CD1c-positive myeloid dendritic cell (primary cell): ENCODE measurements around the gene DSG2.
"Not testable (repeated sequence)": the region's sequence is repeated elsewhere in the genome, so short reads cannot be mapped to it uniquely, and the experiment has no call there.

Experiments used
- DNase-seq: peaks from one replicate; pipeline ENCODE4 v3.0.0-alpha.2; 2016; ENCODE audit errors: extremely low spot score

Gene DSG2

GRCh38 chr18:31497836-31498573 lies at the start of gene DSG2:
DSG2 (plus strand) TSS chr18:31498177; CDS start chr18:31498252, 75 bp downstream.
- DNase-seq = no peak

- no peak for DNase-seq
Measured at GRCh38 chr18:31450409-31450808, 47.6 kb upstream of the DSG2 start.

GRCh38 chr18:31451625-31452024 lies 46.4 kb upstream of the DSG2 start:
- no peak for DNase-seq

GRCh38 chr18:31454066-31454708 lies 43.8 kb upstream of the DSG2 start:
- DNase-seq = no peak

GRCh38 chr18:31469629-31470028 lies 28.3 kb upstream of the DSG2 start:
- DNase-seq = no peak

- no peak for DNase-seq
Measured at GRCh38 chr18:31478688-31479087, 19.3 kb upstream of the DSG2 start.

- DNase-seq = no peak
Measured at GRCh38 chr18:31482051-31482450, 15.9 kb upstream of the DSG2 start.

- DNase-seq = no peak
Measured at GRCh38 chr18:31483396-31483795, 14.6 kb upstream of the DSG2 start.

- no peak for DNase-seq
Measured at GRCh38 chr18:31484461-31484860, 13.5 kb upstream of the DSG2 start.

GRCh38 chr18:31486165-31486564 lies 11.8 kb upstream of the DSG2 start:
- no peak for DNase-seq

GRCh38 chr18:31487246-31488015 lies 10.5 kb upstream of the DSG2 start:
- no peak for DNase-seq

- DNase-seq = no peak
Measured at GRCh38 chr18:31489311-31489710, 8.7 kb upstream of the DSG2 start.

- no peak for DNase-seq
Measured at GRCh38 chr18:31490387-31490786, 7.6 kb upstream of the DSG2 start.

GRCh38 chr18:31490833-31491232 lies 7.1 kb upstream of the DSG2 start:
- DNase-seq = no peak

- DNase-seq = no peak
Measured at GRCh38 chr18:31491586-31491985, 6.4 kb upstream of the DSG2 start.

GRCh38 chr18:31492671-31493070 lies 5.3 kb upstream of the DSG2 start:
- DNase-seq = no peak

- DNase-seq = no peak
Measured at GRCh38 chr18:31493171-31493570, 4.8 kb upstream of the DSG2 start.

GRCh38 chr18:31493941-31494340 lies 4.0 kb upstream of the DSG2 start:
- DNase-seq = no peak

GRCh38 chr18:31494705-31495244 lies 3.2 kb upstream of the DSG2 start:
- DNase-seq = not testable (repeated sequence)

- DNase-seq = no peak
Measured at GRCh38 chr18:31497404-31497835, 557 bp upstream of the DSG2 start.

GRCh38 chr18:31498574-31499524 lies 872 bp downstream of the DSG2 start:
- no peak for DNase-seq
